HG03064 (cell line): ENCODE results near the gene MEX3A.

ENCODE experiments used
- ATAC-seq: cut with Tn5 transposase; IDR thresholded peaks from one replicate; pipeline ENCODE4 v1.9.1; 2021; ENCODE audit warnings: low read depth; ENCODE audit not compliant: unreplicated experiment

Gene MEX3A

DNA sequence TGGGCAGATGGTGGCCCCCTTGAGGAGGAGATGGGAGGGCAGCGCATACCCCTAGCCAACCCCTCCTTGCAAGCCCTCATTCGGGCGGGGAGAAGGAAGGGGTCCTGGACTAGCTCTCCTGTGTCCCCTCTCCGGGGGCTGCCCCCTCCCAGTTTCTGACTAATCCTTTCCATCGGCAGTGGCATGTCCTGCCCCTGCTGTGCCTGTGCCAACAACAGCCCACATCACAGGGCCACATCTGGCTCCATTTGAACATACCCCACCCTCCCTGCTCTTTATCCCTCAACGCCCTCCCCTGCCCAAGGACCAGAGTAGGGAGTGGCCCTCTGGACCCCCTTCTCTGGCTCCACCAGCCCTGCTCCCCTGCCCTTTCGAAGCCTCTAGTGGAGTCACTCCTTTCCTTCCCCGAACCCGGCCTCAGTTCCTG, 21.3 kb upstream of the MEX3A start:
- no peak for ATAC-seq

DNA sequence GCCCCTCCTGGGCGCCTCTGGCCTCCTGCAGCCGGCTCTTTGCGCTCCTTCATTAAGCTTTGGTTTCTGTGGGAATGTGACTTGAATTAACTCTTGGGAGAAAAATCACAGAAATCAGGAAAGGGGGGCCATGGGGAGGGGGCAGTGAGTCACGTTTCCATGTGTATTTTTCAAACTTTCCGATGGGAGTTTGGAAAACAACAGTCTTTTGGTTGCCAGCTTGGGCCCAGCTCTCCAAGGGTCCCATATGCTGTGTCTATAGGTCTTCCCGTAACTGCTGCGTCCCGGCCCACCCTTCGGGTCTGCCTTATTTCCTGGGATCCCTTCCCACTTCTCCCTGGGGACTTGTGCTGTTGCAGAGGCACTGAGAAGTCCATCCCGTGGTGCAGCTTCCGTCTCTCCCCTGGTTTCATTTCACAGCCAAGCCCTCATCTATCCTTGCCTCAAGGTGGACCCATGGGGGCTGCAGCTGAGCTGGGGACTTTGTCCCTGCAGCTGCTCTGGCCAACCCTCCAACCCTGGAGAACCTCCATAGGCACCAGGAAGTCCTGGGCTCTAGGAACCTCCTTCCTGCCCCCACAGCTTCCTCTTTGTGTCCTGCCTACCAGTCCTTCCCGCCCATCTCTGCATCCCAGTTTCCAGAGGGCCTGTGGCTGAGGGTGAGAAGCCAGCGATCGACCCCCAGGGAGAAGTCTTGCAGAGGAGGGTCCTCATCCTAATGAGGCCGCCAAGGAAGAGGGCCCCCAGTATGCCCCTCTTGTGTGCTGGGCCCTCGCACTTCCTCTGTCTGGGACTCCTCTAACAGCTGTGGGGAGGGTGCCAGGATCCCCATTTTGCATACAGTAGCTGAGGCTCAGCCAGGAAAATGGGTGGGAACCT, 20.6 kb upstream of the MEX3A start:
- no peak for ATAC-seq

- ATAC-seq: no peak
Measured at GRCh38 chr1:156101880-156102279, 19.6 kb upstream of the MEX3A start.

GRCh38 chr1:156100205-156100995, 18.1 kb upstream of the MEX3A start:
- no peak for ATAC-seq

- no peak for ATAC-seq
Measured at GRCh38 chr1:156099282-156099681, 17.0 kb upstream of the MEX3A start.

- ATAC-seq: no peak
Measured at GRCh38 chr1:156098784-156099183, 16.5 kb upstream of the MEX3A start.

- no peak for ATAC-seq
Measured at GRCh38 chr1:156097499-156098178, 15.4 kb upstream of the MEX3A start.

DNA sequence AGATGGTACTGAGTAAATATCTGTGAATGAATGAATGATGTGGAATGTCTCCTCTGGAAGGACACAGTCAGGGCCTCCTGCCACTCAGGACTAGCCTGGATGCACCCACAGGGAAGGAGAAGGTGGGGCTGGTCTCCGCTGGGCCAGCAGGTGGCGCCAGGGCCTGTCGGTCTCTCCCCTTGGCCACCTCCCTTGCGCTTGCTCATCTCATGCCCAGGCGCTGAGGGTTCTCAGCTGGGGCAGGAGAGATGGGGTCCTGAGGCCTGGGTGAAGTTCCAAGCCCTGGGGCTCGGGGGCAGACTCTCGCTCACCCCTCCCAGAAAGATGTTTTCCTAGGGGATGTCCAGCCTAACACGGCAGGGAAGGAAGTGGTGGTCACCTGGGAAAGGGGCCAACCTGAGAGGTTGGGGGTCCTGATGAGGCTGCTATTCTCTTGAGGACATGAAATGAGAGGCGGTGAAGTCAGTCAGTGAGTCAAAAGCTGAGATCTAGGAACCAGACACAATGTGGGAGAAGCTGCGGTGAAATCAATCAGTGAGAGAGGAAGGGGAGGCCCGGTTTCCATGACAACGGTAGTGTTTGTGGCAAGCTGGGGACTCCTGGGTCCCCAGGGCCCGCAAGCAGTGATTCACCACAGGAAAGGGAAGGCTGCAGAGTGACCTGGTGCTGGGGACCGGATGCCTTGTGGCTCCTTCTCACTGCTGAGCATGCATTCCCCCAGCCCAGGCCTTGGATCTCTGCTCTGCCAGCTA, 14.6 kb upstream of the MEX3A start:
- peak; percentile 55 for ATAC-seq

DNA sequence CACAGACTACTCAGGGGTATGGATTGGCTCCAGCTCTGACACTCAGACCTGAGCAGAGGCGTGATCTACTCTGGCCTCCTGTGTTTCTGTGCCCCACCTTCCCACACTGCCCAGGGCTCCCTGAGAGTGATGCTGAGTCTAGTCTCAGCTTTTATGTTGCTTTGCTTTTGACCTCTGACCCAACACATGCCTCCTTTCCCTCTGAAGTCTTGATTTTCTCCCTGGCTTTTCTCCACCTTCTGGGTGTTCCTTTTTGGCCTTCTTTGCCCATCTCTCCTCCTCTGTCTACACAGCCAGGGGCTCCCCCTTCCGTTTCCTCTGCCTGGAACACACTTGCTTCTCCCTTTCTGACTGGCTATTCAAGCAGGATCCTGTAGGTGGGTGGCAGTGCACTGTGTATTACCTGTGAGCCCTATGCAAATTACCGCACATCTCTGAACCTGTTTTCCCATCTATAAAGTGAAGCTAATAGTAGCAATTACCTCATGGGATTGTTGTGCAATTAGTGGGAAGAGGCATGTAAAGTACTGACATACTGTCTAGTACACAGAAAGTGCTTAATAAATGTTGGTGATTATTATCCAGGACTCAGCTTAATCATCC, 13.7 kb upstream of the MEX3A start:
- ATAC-seq: no peak

DNA sequence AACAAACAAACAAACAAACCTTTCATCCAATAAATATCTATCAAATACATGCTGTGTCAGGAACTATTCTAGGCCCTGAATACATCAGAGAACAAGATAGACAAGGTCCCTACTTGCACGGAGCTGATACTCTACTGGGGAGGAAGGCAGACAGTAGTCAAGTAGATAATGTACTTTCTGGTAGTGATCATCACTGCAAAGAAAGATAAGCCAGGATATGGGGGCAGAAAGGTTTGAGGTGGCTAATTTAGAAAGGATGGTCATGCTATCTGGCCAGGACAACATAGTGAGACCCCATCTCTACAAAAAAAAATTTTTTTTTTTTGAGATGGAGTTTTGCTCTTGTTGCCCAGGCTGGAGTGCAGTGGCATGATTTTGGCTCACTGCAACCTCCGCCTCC, 9.3 kb upstream of the MEX3A start:
- ATAC-seq: no peak

- ATAC-seq: no peak
Measured at GRCh38 chr1:156090840-156091188, 8.5 kb upstream of the MEX3A start.

DNA sequence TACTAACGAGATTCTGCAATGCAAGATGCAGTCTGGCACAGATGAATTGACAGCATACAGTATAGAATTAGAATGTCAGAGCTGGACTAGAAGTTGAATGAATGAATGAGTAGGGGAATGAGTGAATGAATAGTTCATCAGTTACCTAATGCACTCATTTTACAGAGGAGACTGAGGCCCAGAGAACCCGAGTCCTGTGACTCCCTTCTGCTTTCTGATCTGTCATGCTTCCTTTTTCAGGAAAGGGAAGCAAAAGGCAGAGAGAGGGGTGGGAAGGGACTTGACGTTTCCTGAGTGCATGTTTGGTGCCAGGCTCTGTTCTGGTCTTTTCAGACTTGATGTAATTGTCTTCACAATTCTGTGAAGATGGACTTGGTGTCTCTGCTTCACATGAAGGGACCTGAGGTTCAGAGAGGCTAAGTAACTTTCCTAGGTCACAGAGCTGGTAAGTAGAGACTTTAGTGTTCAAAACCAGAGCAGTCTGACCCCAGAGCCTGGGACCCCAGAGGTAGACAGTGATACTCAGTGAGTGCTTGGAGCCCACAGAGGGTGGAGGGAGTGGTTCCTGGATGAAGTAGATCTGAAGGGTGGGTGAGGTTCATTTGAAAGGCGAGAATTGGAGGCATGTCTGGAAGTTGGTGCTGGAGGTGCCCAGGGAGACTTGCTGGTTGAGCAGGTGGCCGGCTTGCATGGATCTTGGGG, 8.0 kb upstream of the MEX3A start:
- no peak for ATAC-seq

GRCh38 chr1:156089704-156090103, 7.4 kb upstream of the MEX3A start:
- no peak for ATAC-seq

- no peak for ATAC-seq
Measured at GRCh38 chr1:156086256-156086662, 4.0 kb upstream of the MEX3A start.

DNA sequence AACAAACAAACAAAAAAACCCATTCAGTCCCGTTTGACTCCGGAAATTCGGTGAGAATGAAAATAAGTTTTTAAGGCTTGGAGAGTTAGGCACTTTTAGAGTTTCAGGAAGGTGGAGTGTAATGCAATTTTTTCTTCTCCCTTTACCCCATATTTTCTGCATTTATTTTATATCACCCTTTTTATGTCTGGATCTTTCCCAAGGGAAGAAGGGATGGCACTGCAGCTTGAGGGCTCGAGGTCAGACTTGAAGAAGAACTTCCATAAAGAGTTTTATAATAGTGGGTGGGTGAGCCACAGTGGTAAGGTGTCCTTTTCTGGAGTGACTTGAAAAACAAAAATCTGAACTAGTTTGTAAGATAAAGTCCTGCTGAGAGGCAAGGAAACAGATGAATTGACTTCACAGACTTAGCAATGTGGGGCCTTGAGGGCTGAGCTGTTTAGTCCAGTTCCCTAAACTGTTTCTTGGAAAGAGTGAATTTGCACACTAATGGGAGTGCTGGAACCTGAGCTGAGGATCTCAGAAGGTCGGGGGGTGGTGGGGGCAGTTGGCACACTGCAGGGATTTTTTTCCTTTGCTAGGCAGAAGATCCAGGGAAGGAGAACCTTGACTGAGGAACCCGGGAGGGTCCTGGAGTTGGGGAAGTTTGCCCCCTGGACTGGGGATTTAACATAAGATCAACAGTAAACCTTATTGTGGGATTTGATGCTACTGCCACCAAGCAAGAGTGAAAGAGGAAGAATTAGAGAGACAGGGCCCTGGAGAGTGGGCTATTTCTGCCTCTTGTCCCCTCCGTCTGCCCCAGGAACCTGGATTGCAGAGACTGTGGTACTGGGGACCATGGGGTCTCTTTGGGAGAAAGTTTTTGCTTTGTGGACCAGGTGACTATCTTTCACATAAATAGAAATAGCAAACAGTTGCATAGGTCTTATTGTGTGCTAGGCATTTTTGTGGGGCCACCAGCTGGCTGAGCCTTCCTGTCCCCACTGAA, 1.8 kb upstream of the MEX3A start:
- ATAC-seq: no peak

DNA sequence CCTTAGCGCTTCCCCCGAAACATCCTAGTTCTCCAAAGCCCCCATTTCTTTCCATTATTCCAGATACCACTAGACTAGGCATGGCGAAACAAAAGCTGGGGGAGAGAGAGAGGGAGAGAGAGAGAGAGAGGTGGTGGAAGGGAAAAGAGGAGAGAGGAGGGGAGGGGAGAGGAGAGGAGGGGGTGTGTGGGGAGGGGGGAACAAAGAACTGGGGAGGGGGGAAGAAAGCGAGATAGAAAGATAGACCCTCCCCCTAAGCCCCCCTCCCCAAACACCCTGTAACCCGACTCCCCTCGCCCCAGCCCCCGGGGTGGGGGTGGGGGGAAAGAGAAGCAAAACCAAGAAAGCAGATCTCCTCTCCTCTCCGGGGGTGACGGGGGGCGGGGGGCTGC, 352 bp downstream of the MEX3A start:
- ATAC-seq: no peak

GRCh38 chr1:156081180-156081916, 917 bp downstream of the MEX3A start:
- ATAC-seq: no peak

DNA sequence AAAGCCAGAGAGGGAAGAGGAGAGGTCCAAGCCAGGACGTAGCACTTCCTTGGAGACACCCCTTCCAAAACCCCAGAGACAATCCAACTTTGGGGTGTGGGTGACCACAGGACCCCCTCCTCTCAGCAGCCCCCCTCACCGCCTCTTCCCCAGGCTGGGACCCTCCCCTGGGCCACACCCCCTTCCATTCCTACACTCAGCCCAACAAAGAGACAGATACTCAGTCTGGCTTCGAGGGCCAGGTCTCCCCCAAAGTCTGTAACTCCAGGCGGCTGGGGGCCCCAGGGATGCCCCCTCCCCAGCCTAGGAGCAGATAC, 1.4 kb downstream of the MEX3A start:
- ATAC-seq: no peak
